GM21390 (cell line): ENCODE measurements around the gene KCNAB2.

Experiments used
- ATAC-seq: cut with Tn5 transposase; IDR thresholded peaks from one replicate; pipeline ENCODE4 v1.9.1; 2021; ENCODE audit not compliant: unreplicated experiment

KCNAB2 gene

GRCh38 chr1:6094801-6095505 is 49.3 kb downstream of the KCNAB2 start:
- ATAC-seq, result no peak

GRCh38 chr1:6095511-6096242 is 50.0 kb downstream of the KCNAB2 start:
- no peak for ATAC-seq

- no peak for ATAC-seq
Observed at GRCh38 chr1:6096243-6097116, 50.8 kb downstream of the KCNAB2 start.

GRCh38 chr1:6097117-6097595 is 51.5 kb downstream of the KCNAB2 start:
- ATAC-seq, result no peak

- ATAC-seq, result no peak
Observed at GRCh38 chr1:6097824-6098223, 52.1 kb downstream of the KCNAB2 start.

- no peak for ATAC-seq
Observed at GRCh38 chr1:6098303-6099215, 52.9 kb downstream of the KCNAB2 start.

GRCh38 chr1:6099297-6099696 is 53.6 kb downstream of the KCNAB2 start:
- no peak for ATAC-seq

GRCh38 chr1:6099787-6100765 is 54.4 kb downstream of the KCNAB2 start:
- no peak for ATAC-seq

GRCh38 chr1:6100861-6101783 is 55.4 kb downstream of the KCNAB2 start:
- no peak for ATAC-seq

GRCh38 chr1:6101826-6102531 is 56.3 kb downstream of the KCNAB2 start:
- no peak for ATAC-seq

- ATAC-seq, result no peak
Observed at GRCh38 chr1:6102532-6102845, 56.8 kb downstream of the KCNAB2 start.

GRCh38 chr1:6103111-6103853 is 57.6 kb downstream of the KCNAB2 start:
- ATAC-seq, result no peak

- no peak for ATAC-seq
Observed at GRCh38 chr1:6103854-6104530, 58.3 kb downstream of the KCNAB2 start.

- no peak for ATAC-seq
Observed at GRCh38 chr1:6104631-6105030, 58.9 kb downstream of the KCNAB2 start.

- ATAC-seq, result no peak
Observed at GRCh38 chr1:6105218-6105679, 59.6 kb downstream of the KCNAB2 start.

GRCh38 chr1:6105763-6106162 is 60.1 kb downstream of the KCNAB2 start:
- ATAC-seq, result no peak
